ENCODE results near the gene SLC12A8. TPM values are rescaled to one million over a fixed set of nuclear protein-coding genes. Genes with fewer than 3 reads are reported as not detected.
"Not testable (repeated sequence)": the region's sequence is repeated elsewhere in the genome, so short reads cannot be mapped to it uniquely, and the experiment has no call there.

SLC12A8 gene
- total RNA-seq, 4 donors from 2014 or later = 2.3 to 13.1 (median 3.9) TPM

DNA sequence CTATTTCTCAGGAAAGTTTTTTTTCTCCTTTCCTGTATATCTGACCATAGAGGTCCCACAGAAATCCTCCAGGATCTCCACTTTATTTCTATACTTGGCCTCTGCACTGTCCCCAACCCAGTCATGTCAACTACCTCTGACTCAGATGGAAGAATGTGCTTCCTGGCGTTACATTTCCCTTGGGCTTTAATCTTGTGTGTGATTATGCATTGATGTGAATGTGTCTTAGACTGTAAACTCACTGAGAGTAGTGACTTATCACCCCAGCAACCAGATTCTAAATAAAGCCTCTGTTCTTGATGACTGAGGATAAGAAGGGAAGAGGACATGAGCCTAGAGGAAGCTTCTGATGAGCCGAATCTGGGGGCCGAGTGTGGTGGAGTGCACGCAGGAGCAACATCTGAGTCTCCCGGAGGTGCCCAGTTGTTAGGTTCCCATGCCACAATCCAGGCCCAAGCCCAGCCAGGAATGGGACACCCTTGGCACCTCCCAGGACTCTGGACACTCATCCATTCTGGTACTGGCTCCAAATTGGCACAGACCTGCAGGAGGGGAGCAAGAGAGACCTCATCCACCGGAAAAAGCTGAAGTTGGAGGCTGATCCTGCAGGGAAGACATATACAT is 124.7 kb downstream of the SLC12A8 start:
- 80 to 87% methylated on average over 6 of the region's 6 CpGs for WGBS, 2 donors
- TF ChIP-seq, protein P1, sequence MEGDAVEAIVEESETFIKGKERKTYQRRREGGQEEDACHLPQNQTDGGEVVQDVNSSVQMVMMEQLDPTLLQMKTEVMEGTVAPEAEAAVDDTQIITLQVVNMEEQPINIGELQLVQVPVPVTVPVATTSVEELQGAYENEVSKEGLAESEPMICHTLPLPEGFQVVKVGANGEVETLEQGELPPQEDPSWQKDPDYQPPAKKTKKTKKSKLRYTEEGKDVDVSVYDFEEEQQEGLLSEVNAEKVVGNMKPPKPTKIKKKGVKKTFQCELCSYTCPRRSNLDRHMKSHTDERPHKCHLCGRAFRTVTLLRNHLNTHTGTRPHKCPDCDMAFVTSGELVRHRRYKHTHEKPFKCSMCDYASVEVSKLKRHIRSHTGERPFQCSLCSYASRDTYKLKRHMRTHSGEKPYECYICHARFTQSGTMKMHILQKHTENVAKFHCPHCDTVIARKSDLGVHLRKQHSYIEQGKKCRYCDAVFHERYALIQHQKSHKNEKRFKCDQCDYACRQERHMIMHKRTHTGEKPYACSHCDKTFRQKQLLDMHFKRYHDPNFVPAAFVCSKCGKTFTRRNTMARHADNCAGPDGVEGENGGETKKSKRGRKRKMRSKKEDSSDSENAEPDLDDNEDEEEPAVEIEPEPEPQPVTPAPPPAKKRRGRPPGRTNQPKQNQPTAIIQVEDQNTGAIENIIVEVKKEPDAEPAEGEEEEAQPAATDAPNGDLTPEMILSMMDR (IDR thresholded peaks at IDR 0.05) = no peak
- no peak for TF ChIP-seq POLR2A (IDR thresholded peaks at IDR 0.05)
- H3K4me3 ChIP-seq (ENCODE audit: low read depth, poor library complexity, severe bottlenecking) = no peak overlapping the region
- intact Hi-C loops (cut with DNase I; ENCODE audit: low total_unique reads) = no loop called here
- no peak for DNase-seq (ENCODE audit: low spot score in 2 of 2)

DNA sequence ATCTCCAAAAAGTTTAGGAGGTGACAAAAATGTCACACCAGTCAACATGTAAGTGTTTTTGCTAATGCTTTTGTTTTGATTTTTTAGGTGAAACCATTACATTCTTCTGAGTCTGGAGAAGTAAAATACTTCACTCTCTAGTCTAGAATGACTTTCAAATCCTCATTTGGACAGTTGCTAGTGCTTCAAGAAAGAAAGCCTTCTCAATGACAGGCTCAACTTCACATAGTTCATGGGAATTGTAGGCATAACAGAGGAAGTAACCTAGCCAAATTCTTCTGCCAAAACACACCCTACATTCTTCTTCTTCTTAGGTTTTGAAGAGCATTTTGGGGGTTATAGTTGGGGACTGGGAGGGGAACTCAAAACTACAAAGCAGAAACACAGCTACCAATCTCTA is 127.4 kb downstream of the SLC12A8 start:
- TF ChIP-seq, protein P1 (IDR thresholded peaks at IDR 0.05) = no peak
- no peak for TF ChIP-seq POLR2A (IDR thresholded peaks at IDR 0.05)
- no peak overlapping the region for H3K4me3 ChIP-seq (ENCODE audit: low read depth, poor library complexity, severe bottlenecking)
- no peak for DNase-seq (ENCODE audit: low spot score in 2 of 2)
- intact Hi-C loops (cut with DNase I; ENCODE audit: low total_unique reads) = no loop called here

DNA sequence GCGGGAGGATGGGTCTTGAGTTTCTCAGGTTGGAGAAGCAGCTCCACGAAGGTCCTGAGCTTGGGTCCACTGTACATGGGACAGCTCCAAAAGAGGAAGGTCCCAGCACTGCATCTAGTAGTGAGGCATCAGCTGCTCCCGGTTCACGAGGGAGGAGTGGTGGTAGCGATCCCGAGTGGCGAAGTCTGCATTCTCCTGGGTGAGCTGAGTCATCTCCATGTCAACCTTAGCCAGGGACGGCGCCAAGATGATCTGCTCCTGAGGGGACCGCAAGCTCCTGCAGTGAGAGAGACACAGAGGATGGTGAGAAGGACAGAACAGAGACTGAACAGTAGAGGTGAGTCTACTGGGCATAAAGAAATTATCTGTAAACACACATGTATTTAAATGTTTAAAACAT is 128.8 kb downstream of the SLC12A8 start:
- no peak overlapping the region for H3K4me3 ChIP-seq (ENCODE audit: low read depth, poor library complexity, severe bottlenecking)
- WGBS, 2 donors = 79 to 92% methylated on average over 10 of the region's 10 CpGs
- DNase-seq (ENCODE audit: low spot score in 2 of 2) = no peak
- intact Hi-C loops (cut with DNase I; ENCODE audit: low total_unique reads) = no loop called here
- TF ChIP-seq POLR2A (IDR thresholded peaks at IDR 0.05) = no peak
- TF ChIP-seq, protein P1 (IDR thresholded peaks at IDR 0.05) = no peak

DNA sequence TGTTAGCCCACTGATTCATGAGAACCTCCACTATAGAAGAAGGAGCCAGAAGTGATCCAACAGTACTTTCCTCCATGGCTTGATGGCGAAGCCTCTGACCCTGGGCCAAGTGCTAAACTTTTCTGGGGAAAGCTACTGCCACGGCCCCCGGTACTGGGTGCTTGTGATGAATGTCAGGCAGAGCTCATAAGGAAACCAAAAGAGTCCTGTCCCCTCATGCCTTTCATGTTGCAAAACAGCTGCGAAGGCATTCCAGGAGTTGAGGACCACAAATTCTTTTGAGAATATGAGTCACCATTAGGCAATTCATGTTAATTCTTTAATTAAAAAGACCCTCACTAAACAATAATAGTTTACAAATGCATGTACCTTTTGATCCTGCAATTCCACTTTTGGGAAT is 130.2 kb downstream of the SLC12A8 start:
- 76 to 79% methylated on average over 4 of the region's 4 CpGs for WGBS, 2 donors
- H3K4me3 ChIP-seq (ENCODE audit: low read depth, poor library complexity, severe bottlenecking); DNase-seq (ENCODE audit: low spot score in 2 of 2); intact Hi-C loops (cut with DNase I; ENCODE audit: low total_unique reads): not testable (repeated sequence)

DNA sequence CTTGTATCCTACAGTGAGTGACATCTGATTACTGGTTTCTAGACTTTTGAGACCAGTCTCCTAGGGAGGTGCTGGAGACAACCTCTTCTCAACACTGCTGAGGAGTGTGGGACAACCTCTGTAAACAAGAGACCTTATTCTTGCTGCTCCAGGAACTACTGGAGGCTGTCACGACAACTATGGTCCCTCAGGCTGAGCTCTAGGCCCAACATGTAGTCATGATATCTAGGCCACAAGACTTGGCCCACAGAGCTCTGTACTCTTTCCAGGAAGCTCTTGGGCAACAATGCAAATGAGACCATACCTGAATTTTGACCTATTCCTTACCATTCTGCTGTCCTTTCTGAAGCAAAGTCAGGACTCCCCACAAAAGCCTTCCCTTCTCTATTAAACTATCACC is 132.5 kb downstream of the SLC12A8 start:
- intact Hi-C loops (cut with DNase I; ENCODE audit: low total_unique reads) = no loop called here
- no peak overlapping the region for H3K4me3 ChIP-seq (ENCODE audit: low read depth, poor library complexity, severe bottlenecking)
- 68 to 78% methylated on average over 1 of the region's 1 CpG for WGBS, 2 donors
- no peak for TF ChIP-seq POLR2A (IDR thresholded peaks at IDR 0.05)
- TF ChIP-seq, protein P1 (IDR thresholded peaks at IDR 0.05) = no peak
- no peak for DNase-seq (ENCODE audit: low spot score in 2 of 2)

DNA sequence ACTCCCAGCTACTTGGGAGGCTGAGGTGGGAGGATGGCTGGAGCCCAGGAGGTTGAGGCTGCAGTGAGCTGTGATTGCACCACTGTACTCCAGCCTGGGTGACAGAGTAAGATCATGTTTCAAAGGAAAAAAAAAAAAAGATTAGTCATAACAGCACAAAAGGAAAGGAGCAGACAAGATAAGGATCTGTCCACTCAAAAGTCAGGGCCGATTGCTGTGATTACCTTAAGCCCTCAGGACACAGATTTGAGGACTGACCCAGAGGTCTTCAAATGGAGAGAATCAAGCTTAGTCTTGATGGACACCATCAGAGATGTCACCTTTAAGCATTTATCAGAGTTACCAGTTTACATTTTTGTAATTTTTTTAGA is 132.9 kb downstream of the SLC12A8 start:
- no peak for TF ChIP-seq POLR2A (IDR thresholded peaks at IDR 0.05)
- TF ChIP-seq, protein P1 (IDR thresholded peaks at IDR 0.05) = no peak
- WGBS, 2 donors = 59 to 66% methylated on average over 1 of the region's 1 CpG
- DNase-seq (ENCODE audit: low spot score in 2 of 2) = no peak
- H3K4me3 ChIP-seq (ENCODE audit: low read depth, poor library complexity, severe bottlenecking) = no peak overlapping the region
- intact Hi-C loops (cut with DNase I; ENCODE audit: low total_unique reads) = no loop called here
